Activated gamma-delta T cell (primary cell): ENCODE data around the gene SORBS2.

Source experiments
- DNase-seq: peaks from one replicate; lab custom pipeline; 2025; lab: John Stamatoyannopoulos, UW

The SORBS2 gene

GRCh38 chr4:185638548-185639301 is 173.3 kb downstream of the SORBS2 start:
- DNase-seq = no peak

DNA sequence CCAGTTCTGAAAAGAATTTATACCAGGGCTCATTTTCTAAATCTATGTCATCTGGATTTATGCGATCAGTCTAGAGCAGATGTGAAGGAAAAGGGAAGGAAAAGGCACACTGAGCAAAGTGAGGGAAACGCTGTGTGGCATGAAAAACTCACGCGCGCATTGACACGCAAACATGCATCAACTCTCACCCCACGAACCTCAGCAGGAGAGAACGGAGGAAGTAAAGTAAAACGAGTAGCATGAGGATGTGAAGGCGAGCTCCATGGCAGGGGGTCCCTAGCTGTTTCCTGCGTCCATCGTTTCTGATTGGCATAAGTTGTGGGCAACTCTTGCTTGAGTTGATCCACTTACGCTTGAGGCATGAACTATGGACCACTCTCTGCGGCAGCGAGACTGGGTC is 173.9 kb downstream of the SORBS2 start:
- DNase-seq = no peak

DNA sequence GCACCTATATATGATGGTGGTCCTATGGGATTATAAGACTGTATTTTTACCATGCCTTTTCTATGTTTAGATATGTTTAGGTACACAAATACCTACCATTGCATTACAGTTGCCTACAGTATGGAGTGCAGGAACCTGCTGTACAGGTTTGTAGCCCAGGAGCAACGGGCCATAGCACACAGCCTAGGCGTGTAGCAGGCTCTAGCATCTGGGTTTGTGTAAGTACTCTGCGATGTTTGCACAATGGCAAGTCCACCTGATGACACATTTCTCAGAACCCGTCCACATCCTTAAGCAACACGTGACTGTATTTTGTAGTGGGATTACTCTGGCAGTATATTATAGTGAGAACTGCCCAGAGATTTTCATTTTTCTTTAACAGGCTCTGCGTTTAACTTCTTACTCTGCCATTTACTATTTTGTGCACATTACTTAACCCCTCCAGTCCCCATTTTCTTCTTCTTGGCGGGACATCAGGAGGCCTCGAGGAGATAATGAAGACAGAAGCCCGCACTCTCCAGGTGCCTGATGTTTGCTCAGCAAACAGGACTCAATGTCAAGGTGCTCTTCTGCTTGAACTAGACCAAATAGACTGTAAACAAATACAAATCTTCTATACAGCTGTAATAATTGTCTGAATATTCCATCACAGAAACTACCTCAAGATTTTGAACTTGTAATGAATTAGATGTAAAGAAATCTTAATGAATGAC is 174.7 kb downstream of the SORBS2 start:
- DNase-seq = no peak

DNA sequence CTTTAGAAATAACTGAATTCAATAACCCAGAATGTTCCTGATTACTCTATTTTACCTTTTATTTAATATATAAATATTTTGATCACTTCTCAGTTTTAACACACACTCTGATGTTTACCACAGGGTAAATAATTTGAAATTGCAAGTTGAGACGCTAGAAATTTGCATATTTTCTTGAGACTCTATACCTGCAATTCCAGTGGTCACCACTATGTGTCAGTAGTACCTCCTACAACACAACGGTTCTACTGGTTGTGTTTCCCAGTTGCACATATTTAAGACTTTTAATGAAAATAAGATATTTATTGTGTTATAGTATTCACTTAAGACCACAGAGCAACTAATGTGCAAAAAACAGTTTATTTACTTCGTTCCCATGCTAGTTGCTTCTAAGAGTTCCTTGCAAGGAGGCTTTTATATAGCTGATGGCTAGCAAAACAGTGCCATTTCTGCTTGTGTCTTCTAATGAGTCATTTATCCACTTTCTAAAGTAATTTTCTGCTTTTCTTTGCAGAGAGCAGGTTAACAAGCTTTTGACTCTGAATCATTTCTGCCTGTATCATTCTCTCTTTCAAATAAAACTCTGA is 177.8 kb downstream of the SORBS2 start:
- no peak for DNase-seq

DNA sequence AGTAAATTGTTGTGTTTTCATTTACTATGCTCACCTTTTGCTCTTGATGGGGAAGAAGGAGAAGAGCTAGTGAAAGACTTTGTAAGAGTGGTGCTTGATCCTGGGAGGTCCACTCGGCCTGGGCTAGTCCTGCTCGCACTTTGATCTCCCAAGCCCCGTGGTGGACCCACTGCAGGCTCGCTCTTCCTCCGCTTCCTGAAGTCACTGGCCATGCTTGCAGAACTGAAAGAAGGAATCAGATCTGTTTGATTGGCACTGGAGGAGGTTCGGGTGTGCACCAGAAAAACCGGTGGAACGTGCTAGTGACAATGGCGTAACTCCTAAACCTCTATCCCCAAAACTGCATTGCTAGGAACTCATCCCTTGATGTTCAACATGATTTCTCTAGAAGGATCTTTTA is 185.2 kb downstream of the SORBS2 start:
- no peak for DNase-seq

DNA sequence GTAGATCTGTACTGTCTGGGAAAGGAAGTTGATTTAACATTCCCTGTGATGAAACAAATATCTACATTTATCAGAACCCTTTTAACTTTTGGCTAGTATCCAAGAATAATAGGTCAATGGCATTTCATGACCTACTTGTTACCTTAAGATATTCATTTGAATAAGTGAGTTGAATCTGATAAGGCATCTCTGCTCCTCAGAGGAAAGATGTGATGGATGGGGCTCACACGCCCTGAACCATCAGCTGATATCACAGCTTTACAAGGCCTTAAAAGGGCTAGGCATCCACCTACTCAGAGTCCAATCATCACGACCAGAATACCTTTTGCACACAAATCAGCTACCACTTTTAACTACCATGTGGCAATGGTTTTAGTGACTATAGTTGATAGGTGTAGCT is 186.5 kb downstream of the SORBS2 start:
- no peak for DNase-seq

DNA sequence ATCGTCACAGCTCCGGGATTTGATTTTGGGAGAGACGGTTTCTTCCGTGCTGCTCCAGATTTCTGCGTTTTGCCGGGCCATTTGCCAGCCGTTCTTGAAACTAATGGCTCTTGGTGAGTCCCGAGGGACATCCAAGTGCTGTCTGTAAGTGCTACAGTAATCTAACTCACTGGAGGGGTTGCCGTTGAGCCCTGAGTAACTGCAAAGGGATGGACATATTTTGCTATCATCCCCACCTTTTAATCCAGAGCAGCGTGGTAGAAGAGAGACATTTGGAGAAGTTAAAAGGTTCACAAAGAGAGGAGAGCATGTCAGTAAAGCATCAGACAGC is 187.8 kb downstream of the SORBS2 start:
- DNase-seq = no peak

DNA sequence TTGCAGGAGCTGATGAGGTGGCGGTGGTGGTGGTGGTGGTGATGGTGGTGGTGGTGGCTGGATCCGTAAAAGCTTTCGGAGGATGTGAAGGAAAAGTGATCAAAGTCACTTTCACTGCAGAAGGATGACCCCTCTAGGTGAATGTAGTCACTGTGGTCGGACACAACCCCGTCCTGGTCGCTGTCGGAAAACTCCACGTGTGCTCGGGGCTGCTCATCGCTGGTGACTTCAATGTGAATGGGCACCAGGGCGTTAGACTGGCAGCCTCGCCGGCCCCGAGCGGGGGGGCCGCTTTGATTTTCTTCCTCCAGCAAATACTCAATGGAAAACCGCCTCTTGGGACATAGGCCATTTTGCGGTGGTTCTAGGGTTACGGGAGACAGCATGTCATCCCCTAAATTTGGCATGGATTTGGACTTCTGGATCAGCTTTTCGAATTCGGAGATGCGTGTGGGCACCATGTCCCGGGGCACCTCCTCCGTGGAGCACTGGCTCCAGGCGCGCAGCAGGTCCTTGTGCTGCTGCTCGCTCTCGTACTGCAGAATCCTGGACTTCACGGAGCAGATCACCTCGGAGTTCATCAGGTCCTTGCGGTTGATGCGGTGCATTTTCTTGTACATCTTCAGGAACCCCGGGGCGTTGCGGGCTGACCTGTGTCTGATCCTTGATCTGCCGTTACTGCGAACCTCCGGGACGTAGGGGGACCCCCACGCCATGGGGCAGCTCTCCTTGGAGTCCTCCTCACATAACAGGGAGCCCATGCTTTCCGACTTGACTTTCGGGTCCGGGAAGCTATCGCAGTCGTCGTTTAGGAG is 188.3 kb downstream of the SORBS2 start:
- no peak for DNase-seq

- no peak for DNase-seq
Measured at GRCh38 chr4:185608185-185608584, 203.8 kb downstream of the SORBS2 start.

DNA sequence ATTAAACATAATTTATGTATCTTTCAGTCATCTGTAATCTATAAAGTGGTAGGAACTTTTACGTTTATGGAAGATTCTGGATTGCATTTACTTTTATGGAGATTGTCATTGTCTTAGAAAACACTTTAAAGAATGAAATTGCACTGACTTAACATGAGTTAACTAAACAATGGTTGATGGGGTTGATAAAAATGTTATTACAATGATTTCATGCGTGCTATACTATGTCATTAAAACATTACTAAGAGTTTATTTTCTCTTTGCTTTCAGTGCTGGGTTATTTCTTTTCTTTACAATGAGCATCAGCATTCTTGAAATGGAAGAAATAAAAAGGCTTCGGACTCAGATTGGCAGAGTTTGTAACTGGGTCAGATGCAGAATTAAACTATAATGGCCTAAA is 209.6 kb downstream of the SORBS2 start:
- no peak for DNase-seq

DNA sequence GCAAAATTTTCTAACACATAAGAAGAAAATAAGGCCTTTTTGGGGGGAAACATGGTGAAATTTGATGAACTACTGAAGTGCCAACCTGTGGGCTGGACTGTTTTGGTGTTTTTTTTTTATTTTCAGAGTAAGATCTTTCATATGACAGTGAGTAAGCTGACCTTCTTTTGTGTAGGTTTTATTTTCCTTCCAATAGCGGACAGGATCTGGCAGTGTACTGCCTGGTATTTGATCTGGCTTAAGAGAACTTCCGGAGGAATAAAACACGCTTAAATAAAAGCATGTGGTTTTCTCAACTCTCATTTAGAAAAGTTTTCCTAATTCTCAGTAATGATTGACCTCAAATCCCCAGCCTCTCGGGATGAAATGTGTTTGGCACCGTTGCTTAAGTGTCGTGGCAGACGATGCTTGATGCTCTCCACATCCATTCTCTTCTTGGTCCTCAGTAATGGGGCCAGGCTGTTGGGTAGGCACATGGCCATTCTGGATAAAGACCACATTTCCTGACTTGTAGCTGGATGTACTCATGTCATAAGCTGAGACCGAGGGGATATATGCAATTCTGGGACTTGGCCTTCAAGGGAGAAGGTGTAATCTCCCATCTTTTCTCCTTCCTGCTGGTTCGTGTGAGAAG is 211.1 kb downstream of the SORBS2 start:
- no peak for DNase-seq

- no peak for DNase-seq
Measured at GRCh38 chr4:185599553-185600243, 212.3 kb downstream of the SORBS2 start.

- no peak for DNase-seq
Measured at GRCh38 chr4:185598846-185599552, 213.0 kb downstream of the SORBS2 start.

GRCh38 chr4:185597532-185598188 is 214.3 kb downstream of the SORBS2 start:
- no peak for DNase-seq

DNA sequence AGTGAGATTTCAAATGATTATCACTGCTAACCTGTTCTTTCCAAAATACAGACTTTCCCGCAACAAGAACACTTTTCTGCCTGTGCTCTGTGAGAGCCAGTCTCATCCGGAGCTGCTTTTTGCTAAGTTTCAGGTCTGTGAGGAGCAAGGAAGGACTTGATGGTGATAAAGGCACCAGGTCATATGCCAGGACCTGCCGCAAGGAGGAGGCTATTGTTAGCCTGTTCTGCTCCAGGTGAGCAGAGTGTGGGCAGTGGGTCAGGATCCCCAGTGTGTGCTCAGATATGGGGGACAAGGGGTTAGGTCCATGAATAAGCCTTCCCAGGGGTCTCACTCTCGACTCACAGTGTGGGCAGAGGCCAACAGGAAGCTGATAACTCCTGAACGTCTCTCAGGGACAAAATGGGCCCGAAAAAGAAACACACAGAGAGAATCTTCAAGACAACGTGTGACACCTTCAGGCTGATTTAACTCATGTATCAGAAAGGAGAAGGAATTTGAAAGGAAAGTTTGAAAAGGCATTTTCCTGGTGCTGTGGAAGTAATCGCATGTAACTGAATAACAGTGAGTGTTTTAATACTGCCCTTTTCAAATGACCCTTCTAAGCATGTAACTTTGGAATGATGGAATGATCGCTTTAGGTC is 219.0 kb downstream of the SORBS2 start:
- DNase-seq = no peak

DNA sequence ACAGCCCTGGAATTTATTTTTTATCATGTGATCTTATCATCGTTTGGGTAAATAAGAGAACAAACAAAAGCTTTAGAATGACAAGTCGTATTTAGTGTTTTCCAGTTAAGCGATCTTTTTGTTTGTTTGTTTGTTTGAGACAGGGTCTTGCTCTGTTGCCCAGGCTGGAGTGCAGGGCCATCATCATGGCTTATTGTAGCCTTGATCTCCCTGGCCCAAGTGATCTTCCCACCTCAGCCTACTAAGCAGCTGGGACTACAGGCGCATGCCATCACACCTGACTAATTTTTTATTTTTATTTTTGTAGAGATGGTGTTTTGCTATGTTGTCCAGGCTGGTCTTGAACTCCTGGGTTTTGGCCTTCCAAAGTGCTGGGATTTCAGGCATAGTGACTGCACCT is 219.6 kb downstream of the SORBS2 start:
- DNase-seq = no peak

DNA sequence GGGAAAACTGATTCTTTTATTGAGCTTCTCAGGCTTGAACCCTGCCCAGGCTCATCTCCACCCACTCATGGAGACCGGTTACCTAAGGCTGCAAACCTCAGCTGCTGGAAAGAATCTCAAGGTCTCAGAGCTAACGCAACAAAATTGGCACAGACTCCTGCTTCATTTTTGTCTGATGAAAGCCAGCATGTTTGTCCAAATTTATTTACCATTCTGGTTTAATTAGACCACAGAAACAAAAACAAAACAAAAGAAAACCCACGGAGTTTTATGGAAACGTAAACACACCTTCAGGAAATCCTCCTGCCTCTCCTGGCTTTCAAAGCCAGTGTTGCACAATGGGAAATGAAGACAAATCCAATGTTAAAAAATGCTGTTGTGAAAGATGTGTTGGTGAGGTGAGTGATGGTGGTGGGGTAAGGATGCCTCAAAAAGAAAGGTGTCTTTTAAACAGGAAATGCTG is 220.3 kb downstream of the SORBS2 start:
- DNase-seq = no peak

GRCh38 chr4:185590982-185591381 is 221.0 kb downstream of the SORBS2 start:
- no peak for DNase-seq

DNA sequence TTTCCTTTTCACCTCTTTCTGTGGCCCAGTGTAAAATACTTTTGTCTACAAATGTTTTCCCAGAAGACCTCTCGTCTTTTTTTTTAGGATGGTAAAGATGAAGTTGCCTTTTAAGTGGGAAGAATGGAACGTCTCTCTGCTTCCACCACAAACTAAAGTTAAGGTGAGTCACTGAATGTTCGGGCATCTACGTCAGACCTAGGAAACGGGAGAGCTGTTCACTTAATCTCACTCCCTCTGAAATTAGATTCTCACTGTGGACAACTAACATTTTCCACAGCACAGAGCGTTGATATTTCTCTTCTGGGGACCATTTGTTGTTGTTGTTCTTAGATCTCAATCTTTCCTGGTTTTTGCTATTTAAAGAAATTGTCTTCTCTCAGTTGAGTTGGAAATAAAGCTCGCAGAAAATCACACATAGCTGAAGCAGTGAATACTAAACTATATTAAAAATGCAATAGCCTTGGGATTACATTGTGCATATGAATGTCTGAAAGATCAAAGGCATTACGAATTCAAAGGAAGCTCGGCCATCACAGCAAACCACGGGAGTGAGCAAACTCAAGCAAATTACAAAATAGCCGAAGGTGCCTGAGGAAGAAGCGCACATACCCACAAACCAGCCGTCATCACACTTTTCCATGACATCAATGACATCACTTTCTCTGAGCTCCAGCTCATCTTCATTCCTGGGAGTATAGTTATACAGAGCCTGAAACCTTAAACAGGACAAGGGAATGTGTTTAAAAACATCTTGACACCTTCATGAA is 222.7 kb downstream of the SORBS2 start:
- DNase-seq = no peak
